DOHH2 (cell line): Measurements from ENCODE around the gene OR8B8.
"Not testable (repeated sequence)": the region's sequence is repeated elsewhere in the genome, so short reads cannot be mapped to it uniquely, and the experiment has no call there.

ENCODE experiments used
- H3F3A ChIP-seq: fragments of 200-600 bp; sonication (generic), shearing (Covaris generic); 2 replicates; pipeline ENCODE4 v1.6.0; 2016; ENCODE audit warnings: antibody characterized with exemption, mild to moderate bottlenecking; ENCODE audit not compliant: control insufficient read depth, insufficient read depth
- H3K27ac ChIP-seq: fragments of 200-600 bp; sonication (generic); 2 replicates; pipeline ENCODE4 v1.5.1; 2014; ENCODE audit warnings: low read depth, mild to moderate bottlenecking, low read length, moderate library complexity
- H3K27me3 ChIP-seq: fragments of 200-600 bp; sonication (generic); 2 replicates; pipeline ENCODE4 v1.6.1; 2014; ENCODE audit warnings: mild to moderate bottlenecking, low read length, mixed read lengths; ENCODE audit not compliant: control insufficient read depth
- H3K36me3 ChIP-seq: fragments of 200-600 bp; sonication (generic); 2 replicates; pipeline ENCODE4 v1.6.1; 2014; ENCODE audit warnings: mild to moderate bottlenecking, low read length, moderate library complexity, mixed read lengths; ENCODE audit not compliant: control insufficient read depth
- H3K4me1 ChIP-seq: fragments of 200-600 bp; sonication (generic); 2 replicates; pipeline ENCODE4 v1.6.1; 2014; ENCODE audit warnings: mild to moderate bottlenecking, low read length, mixed read lengths; ENCODE audit not compliant: control insufficient read depth
- H3K4me2 ChIP-seq: fragments of 200-600 bp; sonication (generic); 2 replicates; pipeline ENCODE4 v1.6.0; 2014; ENCODE audit warnings: mild to moderate bottlenecking, low read length, moderate library complexity
- H3K4me3 ChIP-seq: fragments of 200-600 bp; sonication (generic); 2 replicates; pipeline ENCODE4 v1.5.1; 2014; ENCODE audit warnings: mild to moderate bottlenecking, low read length, mixed read lengths
- H3K79me2 ChIP-seq: fragments of 200-600 bp; sonication (generic); 2 replicates; pipeline ENCODE4 v1.6.1; 2014; ENCODE audit warnings: mild to moderate bottlenecking, low read length, mixed read lengths; ENCODE audit not compliant: control insufficient read depth
- H3K9me2 ChIP-seq: fragments of 200-600 bp; sonication (generic); replicated peaks from 2 replicates; pipeline ENCODE4 v1.6.1; 2014; ENCODE audit warnings: mild to moderate bottlenecking, low read length, mixed read lengths; ENCODE audit not compliant: control insufficient read depth
- H3K9me3 ChIP-seq: fragments of 200-600 bp; sonication (generic); 2 replicates; pipeline ENCODE4 v1.6.1; 2014; ENCODE audit warnings: antibody characterized with exemption, low read length, mixed read lengths; ENCODE audit not compliant: control insufficient read depth, insufficient read depth
- H4K20me1 ChIP-seq: fragments of 200-600 bp; sonication (generic); 2 replicates; pipeline ENCODE4 v1.6.0; 2014; ENCODE audit warnings: low read depth, mild to moderate bottlenecking, antibody characterized with exemption, low read length, moderate library complexity; ENCODE audit not compliant: control insufficient read depth, insufficient read depth
- CTCF ChIP-seq: fragments of 200-600 bp; sonication (generic); IDR thresholded peaks from one replicate; pipeline ENCODE4 v1.5.1; 2014; ENCODE audit warnings: antibody characterized with exemption, mild to moderate bottlenecking, low read depth, low read length; ENCODE audit not compliant: poor library complexity, severe bottlenecking
- EZH2phosphoT487 ChIP-seq: fragments of 200-600 bp; sonication (generic); IDR thresholded peaks from 2 replicates; pipeline ENCODE4 v1.6.1; 2017; ENCODE audit warnings: borderline replicate concordance, mild to moderate bottlenecking, antibody characterized with exemption, low read length, moderate library complexity, mixed read lengths

Gene OR8B8

GRCh38 chr11:124402326-124402922, 43.1 kb downstream of the OR8B8 start:
- Histone ChIP-seq H3K4me1 (peaks cover 7% of the 10 kb centered on the region), H3F3A (no peaks in the 10 kb centered on the region), H3K9me3 (no peaks in the 10 kb centered on the region), H3K4me2 (no peak overlapping the region), H3K79me2 (no peaks in the 10 kb centered on the region), H3K4me3 (no peak overlapping the region), H4K20me1 (no peaks in the 10 kb centered on the region), H3K27me3 (peaks cover 5% of the 10 kb centered on the region), H3K27ac (no peak overlapping the region), H3K36me3 (no peaks in the 10 kb centered on the region), H3K9me2 (no peaks in the 10 kb centered on the region)
- TF ChIP-seq EZH2phosphoT487 (no peak), CTCF (peak; percentile 70)

- no peaks in the 10 kb centered on the region for H4K20me1 ChIP-seq
- H3K27me3 ChIP-seq = no peaks in the 10 kb centered on the region
- no peaks in the 10 kb centered on the region for H3K36me3 ChIP-seq
- no peaks in the 10 kb centered on the region for H3K79me2 ChIP-seq
- TF ChIP-seq CTCF = no peak
- H3K9me2 ChIP-seq = no peaks in the 10 kb centered on the region
- H3K9me3 ChIP-seq = no peaks in the 10 kb centered on the region
- no peak within 1 kb of the TSS for H3K4me3 ChIP-seq
- no peaks in the 10 kb centered on the region for H3F3A ChIP-seq
- no peak within 1 kb of the TSS for H3K27ac ChIP-seq
- H3K4me1 ChIP-seq = no peaks in the 10 kb centered on the region
- H3K4me2 ChIP-seq = no peak within 1 kb of the TSS
Observed at GRCh38 chr11:124398924-124399323, 46.6 kb downstream of the OR8B8 start, which contains the start of gene OR8B3. Gene OR8B3 (minus strand): TSS chr11:124399024. CDS start chr11:124397351, 1,673 bp downstream.

GRCh38 chr11:124396847-124397246, 48.6 kb downstream of the OR8B8 start:
- H3K79me2 ChIP-seq, H3K4me3 ChIP-seq, H3K4me2 ChIP-seq, H3K4me1 ChIP-seq, H3F3A ChIP-seq, H3K27me3 ChIP-seq, H3K9me2 ChIP-seq, H4K20me1 ChIP-seq, H3K27ac ChIP-seq, H3K9me3 ChIP-seq, H3K36me3 ChIP-seq: not testable (repeated sequence)

GRCh38 chr11:124394408-124394807, 51.1 kb downstream of the OR8B8 start:
- Histone ChIP-seq H3K9me3 (no peaks in the 10 kb centered on the region), H3K4me3 (no peak overlapping the region), H3K27ac (no peak overlapping the region), H3K9me2 (no peaks in the 10 kb centered on the region), H3K79me2 (no peaks in the 10 kb centered on the region), H4K20me1 (no peaks in the 10 kb centered on the region), H3K36me3 (no peaks in the 10 kb centered on the region), H3K27me3 (no peaks in the 10 kb centered on the region), H3K4me1 (no peaks in the 10 kb centered on the region), H3F3A (no peaks in the 10 kb centered on the region), H3K4me2 (no peak overlapping the region)
- TF ChIP-seq EZH2phosphoT487 (no peak), CTCF (no peak)
